GM19372 (cell line): Measurements from ENCODE around the gene PARD6B.

Experiments
- ATAC-seq: cut with Tn5 transposase; IDR thresholded peaks from one replicate; pipeline ENCODE4 v1.9.1; 2021; ENCODE audit warnings: mild to moderate bottlenecking, low read depth, moderate library complexity; ENCODE audit not compliant: unreplicated experiment

PARD6B gene

DNA sequence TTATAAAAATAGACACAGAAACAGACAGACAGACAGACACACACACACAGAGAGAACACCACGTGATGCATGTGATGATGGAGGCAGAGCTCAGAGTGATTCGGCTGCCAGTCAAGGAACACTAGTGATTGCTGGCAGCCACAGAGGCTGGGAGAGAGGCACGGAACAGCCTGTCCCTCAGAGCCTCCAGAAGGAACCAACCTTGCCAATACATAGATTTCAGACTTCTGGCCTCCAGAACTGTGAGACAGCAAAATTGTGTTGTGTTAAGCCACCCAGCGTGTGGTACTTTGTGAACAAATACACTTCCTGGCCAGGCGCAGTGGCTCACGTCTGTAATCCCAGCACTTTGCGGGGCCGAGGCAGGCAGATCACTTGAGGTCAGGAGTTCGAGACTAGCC, 9.5 kb upstream of the PARD6B start:
- no peak for ATAC-seq

DNA sequence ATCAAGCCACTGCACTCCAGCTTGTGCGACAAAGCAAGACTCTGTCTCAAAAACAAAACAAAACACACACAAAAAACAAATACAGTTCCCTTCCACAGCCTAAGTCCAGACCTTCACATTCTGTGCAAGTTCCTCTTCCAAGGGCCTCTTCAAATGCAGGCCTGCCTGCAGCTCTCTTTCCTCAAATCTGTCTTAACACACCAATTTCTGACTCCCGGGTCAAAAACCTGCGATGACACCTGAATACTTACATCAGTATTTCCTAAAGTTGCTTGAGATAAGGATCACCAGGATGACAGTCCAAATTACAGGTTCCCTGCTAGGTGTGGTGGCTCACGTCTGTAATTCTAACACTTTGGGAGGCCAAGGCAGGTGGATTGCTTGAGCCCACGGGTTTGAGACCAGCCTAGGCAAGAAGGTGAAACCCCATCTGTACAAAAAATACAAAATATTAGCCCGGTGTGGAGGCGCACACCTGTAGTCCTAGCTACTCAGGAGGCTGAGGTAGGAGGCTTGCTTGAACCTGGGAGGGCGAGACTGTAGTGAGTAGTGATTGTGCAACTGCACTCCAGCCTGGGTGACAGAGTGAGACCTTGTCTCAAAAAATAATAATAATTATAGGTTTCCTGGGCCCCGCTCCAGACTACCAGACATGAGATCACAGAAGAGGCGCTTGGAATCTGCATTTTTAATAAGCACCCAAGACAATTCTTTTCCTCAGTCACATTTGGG, 8.8 kb upstream of the PARD6B start:
- no peak for ATAC-seq

DNA sequence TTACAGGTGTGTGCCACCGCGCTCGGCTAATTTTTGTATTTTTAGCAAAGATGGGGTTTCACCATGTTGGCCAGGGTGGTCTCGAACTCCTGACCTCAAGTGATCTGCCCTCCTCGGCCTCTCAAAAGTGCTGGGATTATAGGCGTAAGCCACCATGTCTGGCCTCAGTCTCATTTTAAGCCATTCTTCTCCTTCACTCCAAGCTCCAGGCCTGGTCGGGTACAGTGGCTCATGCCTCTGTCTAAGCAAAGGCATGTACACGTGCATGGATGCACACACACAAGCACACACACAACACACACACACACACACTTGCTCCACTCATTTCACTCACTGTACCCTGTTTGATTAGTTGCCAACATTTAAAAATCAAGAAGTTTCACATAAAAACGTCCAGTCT, 7.7 kb upstream of the PARD6B start:
- no peak for ATAC-seq

DNA sequence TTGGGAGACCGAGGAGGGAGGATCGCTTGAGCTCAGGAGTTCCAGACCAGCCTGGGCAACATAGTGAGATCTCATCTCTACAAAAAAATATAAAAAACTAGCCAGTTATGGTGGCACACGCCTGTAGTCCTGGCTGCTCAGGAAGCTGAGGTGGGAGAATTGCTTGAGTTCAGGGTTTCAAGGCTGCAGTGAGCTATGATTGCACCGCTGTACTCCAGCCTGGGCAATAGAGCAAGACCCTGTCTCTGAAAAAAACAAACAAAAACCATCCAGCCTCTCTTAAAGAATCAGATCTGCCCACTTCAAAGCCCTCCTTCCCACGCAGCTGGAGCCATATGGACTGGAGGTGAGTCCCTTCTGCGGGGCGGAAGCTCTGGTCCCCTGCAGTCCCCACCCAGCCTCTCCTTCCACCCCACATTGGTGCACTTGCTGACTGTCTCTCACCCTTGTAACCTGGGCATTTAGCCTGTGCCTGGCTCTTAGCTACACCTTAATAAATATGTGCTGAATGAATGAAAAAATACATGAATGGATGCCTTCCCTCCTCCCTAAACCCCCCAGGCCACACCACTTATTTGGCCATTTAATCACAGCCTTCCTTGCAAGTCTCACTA, 7.2 kb upstream of the PARD6B start:
- ATAC-seq = no peak

DNA sequence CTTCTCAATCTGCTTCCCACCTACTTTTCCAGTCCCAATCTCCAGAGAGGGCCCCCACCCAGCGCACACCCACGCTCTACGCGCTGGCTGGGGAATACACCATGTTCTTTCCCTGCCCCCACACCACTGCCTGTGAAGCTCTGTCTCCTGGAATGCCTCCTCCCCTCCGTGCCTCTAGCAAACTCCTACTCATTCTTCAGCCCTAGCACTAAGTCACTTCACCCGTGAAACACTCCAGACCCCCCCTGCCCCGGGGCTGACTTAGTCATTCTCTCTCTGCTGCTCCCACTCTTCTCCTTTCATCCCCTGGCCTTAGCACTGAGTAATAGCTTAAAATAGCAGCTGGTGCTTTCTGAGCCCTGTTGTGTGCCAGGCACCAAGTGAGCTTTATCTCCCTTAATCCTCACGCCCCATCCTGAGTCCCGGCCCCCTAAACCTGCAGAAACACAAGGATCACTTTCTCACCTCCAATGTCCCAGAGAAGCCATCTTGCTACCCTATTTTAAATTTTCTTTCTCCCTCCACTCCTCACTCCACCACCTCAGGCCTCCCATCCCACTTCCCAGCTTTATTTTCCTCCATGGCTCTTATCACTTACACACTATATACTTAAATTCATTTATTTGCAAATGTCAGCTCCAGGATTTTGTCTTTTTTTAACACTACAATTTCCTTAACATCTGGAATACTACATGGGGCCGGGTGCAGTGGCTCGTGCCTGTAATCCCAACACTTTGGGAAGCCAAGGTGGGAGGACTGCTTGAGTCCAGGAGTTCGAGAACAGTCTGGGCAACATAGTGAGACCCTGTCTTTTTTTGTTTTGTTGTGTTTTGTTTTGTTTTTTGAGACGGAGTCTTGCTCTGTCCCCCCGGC, 6.3 kb upstream of the PARD6B start:
- no peak for ATAC-seq

DNA sequence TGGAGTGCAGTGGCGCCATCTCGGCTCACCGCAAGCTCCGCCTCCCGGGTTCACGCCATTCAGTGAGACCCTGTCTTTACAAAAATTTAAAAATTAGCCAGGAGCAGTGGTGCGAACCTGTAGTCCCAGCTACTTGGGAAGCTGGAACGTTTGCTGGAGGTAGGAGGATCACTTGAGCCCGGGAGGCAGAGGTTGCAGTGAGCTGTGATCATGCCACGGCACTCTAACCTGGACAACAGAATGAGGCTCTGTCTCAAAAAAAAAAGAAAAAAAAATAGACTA, 5.7 kb upstream of the PARD6B start:
- ATAC-seq = no peak

DNA sequence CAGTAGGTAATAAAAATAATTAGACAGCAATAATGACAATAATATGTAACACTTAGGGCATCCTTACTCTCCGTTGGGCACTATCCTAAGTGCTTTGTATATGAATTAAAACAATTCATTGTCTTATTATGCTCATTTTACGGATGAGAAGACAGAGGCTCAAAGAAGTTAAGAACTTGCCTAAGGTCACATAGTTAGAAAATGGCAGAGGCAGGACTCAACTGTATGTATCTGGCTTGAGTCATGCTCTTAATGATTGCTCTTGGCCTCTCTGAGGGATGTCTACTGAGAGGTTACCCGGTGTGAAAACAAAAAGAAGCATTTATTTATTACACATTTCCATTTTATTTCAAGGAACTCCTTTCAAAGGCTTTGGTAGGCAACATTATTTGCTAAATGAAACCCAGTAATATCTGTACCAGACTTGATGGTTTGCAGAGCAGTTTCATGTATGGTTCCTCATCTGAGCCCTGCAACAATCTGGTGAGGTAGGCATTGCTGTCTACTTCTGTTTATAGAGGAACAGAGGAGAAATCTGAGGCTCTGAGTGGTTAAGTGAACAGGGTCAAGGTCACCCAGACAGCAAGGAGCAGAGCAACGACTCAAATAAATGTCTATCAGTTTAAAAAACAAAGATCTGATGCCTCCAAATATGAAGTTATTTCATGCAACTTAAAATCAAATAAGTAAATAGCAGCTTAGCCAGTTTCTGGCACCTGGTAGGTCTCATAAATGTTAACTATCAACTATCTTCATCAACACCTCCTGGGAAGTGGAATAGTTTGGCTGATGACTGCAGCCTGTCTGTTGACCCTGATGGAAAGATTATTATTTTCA, 4.2 kb upstream of the PARD6B start:
- ATAC-seq = no peak

DNA sequence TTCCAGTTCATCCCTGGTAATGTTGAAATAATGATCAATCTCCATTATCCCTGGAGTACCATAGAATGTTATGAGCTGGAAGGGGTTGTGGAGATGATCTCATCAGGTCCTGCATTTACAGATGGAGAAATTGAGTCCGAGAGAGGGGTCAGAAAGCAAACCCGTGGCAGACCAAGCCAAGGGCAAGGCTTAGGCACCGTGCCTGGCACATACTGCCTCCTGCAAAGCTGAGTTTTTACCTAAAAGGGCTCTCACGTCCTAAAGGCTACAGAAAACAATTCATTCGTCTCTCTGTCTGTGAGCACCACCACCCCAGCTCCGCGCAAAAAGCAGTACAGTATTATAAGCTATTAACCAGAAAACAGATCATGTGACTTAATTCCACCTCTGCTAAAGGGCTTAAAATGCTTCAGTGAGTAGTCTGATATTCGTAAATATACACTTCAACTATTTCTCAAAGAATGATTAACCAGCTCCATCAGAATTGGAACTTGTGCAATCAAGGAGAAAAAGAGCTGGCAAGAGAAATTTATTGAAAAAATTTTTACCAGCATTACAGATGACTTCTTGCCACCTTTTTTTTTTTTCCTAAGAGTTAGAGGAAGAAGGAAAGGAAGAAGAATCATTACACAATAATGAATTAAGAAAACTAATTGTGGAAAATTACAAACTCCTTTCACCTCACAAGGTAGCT, 3.4 kb upstream of the PARD6B start:
- no peak for ATAC-seq

DNA sequence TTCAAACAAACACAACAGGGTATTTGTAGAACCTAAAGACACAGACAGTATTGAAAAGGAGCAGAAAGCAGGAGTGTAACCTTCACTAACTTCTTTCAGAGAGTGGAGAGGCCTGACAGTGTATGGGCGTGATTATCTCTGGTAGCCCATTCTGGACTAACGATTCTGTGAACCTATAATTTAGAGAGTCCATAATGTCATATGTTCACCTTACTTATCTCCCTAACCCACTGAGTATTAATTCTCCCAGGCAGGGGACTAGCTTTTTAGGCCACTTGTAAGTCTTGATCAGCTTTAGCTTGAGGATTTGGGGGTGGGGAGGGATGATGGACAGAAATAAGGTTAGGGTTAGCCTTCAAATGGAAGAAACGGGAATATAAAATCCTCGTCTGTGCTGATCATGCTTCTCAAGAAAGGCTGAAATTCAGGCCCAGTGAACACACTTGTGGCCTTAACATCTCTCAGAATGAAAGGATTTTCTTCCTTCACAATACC, 2.8 kb upstream of the PARD6B start:
- no peak for ATAC-seq

DNA sequence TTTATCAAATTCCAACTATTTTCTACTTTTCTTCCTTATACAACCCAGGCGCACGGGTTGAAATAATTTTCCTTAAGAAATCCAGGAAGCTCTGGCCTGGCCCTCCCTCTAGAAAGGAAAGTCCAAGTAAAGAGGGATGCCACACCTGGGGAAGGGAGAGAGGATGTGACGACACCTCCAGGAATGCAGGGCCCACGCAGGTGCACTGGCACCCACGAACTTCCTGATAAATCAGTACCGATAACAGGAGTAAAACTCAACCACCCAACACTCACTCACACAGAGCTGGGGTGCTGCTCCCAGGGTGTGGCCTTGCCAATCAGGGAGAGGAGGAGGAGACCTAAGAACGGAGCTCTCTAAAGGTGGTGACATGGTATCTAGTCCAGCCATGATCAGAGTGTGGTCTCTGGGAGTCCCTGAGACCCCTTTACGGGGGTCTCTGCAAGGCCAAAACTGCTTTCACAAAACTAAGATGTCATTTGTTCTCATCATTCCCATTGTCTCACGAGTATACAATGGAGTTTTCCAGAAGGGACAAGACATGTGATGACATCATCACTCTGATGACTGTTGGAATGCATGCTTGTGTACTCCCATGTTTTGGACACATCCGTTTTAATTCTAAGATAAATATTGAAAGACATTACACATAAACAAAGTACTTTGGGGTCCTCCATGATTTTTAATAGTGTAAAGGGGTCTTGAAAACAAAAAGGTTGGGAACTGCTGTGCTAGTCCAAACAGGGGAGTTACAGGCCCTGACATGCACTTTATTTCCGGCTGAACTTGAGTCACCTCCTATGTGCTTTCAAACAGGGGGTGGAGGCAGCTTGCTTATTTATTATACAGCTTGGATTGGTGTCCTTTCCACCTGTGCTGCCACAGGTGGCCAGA, 2.2 kb upstream of the PARD6B start:
- ATAC-seq = no peak

DNA sequence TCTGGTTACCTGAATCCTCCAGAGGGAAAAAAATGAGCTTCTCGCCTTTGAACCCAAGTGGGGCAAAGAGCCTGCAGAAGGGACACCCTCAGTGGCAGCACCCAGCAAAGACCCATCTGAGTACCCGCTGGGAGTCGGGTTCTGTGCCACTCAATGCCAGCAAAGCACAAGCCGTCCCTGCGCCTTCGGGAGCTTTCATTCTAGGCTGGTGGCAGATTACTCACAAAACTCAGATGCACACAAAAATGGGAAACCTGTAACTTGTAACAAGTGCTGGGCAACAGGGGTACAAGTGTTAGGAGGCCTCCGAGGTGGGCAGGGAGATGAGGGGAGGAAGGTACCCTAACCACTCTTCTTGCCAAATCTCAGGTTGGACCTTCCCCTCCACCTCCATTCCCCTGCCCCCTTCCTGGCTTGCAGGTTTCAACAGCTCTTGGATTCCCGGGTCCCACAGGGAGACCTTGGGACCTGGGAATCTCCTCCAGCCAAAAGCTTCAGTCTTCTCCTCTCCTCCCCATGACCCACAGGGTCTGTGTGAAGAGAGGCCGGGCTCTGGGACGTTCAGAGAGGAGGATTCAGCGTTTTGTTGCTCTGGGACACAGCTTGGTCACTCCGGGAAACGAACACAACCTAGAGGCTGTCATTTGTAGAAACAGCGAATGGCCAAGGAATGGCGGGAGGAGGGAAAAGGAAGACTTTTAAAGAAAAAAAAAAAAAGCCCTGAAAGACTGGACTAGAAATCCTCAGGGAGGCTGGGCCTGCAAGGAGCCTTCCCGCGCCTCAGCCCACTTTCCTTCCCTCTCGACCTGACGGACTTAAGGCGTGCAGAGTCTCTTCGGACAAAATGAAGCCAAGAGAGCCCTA, 1.2 kb upstream of the PARD6B start:
- ATAC-seq = no peak

DNA sequence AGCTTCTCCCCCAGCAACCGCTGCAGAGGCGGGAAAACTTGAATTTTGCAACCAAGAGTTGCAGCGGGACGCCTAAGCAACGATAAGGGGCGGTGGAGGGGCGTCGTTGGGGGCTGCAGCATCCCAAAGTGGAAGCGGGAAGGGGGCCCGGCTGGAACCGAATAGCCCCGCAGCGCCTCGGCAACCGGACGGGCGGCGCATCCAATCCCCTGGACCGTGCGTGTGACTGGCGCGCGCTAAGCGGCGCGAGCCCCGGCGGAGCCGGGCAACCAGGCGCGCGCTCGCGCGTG, 670 bp upstream of the PARD6B start:
- no peak for ATAC-seq

DNA sequence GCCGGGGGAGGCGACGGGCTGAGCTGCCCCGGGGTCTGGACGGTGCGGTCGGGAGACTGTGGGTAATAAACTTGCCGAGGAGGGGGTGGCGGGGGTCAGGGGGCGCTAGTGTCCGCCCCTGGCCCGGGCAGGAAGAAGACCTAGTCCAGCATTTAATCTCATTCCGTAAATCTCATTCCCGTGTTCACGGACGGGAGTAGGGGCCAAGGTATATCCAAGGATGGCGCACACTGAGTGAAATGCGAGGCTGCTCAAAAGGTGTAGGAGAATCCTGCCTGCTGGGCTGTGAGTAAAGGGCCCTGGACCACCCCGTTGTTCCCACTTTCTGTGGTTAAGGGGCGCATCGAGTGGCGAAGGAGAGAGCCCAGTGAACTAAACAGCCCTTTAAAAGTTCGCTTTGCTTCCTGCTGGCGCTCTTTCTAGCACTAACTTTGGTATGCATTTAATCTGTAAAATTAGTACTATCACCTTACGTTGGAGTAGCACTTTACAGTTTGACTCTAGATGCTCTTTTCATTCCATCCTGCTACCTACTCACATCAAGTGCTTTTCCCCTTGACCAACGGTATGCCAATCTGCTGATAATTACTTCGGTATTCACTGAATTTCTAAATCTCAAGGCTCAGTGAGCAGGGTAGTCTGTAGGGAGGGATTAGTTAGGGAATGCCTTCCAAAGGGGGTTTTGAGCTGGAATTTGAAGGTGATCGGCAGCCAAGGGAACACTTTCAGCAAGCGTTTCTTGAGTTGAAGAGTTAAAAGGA, 730 bp downstream of the PARD6B start:
- no peak for ATAC-seq

DNA sequence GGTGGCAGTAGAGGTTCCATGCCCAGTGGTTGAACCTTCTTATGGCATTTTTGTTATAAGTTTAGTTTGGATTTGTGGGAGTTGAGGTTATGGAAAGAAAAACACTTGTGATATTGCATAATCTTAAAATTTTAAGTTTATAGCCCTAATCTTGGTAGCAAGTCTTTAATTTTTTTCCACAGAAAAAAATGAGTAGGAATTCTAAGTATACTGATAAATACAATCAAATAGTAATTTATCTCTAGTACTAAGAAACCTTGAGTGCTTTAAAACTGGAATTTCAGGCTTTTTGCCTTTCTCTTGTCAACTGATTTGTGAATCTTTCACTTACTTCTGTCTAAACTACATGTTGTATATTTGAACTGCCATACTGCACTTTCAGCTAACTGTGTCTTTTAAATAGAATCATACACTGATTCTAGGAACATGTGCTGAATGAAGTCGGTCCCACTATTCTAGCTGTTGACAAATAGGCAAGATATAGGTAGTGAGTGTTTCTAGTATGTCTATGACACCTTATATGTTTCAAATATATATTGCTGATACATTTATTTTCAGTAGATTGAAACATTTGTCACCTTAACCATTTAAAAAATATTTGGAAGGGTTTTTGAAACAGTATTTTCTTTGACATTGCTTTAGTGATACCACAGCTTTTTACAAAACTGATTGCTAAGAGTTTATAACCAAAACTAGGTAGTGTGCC, 2.4 kb downstream of the PARD6B start:
- no peak for ATAC-seq

DNA sequence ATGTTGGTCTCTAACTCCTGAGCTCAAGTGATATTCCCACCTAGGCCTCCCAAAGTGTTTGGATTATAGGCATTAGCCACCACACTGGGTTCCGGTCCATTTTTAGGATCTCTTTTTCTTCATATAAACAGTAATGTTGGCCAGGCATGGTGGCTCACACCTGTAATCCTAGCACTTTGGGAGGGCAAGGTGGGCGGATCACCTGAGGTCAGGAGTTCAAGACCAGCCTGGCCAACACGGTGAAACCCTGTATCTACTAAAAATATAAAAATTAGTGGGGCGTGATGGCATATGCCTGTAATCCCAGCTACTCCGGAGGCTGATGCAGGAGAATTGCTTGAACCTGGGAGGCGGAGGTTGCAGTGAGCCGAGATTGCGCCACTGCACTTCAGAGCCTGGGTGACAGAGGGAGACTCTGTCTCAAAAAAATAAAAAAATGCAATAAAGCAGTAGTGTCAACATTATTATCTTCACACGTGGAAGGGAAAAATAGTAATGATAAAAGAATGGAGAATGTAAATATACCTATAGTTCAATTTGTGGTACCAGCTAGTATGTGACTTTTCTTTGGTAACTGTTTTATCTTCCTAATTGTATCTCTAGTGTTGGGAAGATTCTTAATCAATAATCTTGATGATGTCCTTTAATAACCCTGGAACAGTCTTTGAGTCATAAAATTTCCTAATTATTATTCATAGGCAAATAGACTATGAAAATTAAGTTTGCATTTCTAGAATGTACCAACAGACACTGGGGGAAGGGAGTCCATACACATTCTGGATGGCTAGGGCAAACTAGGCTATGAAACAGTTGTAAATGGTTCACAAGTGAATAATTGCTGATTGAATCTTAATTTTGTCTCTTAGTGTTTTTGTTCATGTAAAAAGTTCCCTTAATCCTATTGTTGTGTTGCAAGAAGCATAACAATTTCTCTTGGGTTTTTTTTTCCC, 3.6 kb downstream of the PARD6B start:
- ATAC-seq = no peak

DNA sequence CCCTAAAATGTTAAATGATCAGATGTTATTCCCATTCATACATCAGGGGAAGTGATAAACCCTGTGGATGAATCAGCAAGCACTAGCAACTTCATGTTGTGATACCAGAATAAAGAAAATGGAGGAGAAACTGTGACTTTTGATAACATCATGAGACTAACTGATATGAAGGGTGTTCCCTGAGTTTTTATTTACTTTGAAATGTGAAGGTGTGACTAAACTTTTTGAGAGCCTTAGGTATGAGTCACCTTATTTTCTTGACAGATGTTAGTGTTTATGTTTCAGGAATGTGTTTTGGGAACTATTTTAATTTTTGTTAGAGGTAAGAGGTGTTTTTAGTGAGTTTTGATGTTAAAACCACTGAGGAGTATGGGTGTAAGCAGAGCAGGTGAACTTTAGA, 4.4 kb downstream of the PARD6B start:
- no peak for ATAC-seq
